Pons (tissue), 1 donor: ENCODE results near the gene PTPRN2.
"Not testable (repeated sequence)": the region's sequence is repeated elsewhere in the genome, so short reads cannot be mapped to it uniquely, and the experiment has no call there.

ENCODE experiments used
- DNase-seq: peaks from one replicate; pipeline ENCODE4 v3.0.0-alpha.2; 2016; ENCODE audit warnings: low spot score

The PTPRN2 gene

DNA sequence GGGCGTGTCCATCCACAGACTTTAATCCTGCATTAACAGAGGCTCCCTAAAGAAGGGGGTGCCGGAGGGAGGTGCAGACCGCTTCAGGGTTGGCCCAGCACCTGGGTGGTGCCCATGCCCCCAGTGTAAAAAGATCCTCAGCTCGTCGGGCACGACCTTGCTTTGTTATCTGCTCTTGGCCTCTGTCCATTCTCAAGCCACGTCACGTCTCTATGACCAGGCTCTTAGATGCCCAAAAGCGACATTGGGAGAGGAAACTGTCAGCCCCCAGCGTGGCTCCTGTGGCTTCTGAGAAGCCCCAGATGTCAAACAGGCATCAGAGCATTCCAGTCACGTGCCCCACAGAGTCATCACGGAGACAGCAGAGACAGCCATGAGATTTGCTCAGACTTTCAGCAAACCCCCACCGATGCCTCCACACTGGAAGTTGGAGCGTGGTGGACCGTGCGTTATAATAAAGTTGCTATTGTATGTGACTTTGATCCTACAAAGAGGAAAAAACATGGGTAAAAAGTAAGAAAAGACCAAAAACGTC, 55.5 kb downstream of the PTPRN2 start:
- no peak for DNase-seq

- no peak for DNase-seq
Observed at GRCh38 chr7:158531661-158532060, 56.0 kb downstream of the PTPRN2 start.

- no peak for DNase-seq
Observed at GRCh38 chr7:158530800-158531609, 56.6 kb downstream of the PTPRN2 start.

DNA sequence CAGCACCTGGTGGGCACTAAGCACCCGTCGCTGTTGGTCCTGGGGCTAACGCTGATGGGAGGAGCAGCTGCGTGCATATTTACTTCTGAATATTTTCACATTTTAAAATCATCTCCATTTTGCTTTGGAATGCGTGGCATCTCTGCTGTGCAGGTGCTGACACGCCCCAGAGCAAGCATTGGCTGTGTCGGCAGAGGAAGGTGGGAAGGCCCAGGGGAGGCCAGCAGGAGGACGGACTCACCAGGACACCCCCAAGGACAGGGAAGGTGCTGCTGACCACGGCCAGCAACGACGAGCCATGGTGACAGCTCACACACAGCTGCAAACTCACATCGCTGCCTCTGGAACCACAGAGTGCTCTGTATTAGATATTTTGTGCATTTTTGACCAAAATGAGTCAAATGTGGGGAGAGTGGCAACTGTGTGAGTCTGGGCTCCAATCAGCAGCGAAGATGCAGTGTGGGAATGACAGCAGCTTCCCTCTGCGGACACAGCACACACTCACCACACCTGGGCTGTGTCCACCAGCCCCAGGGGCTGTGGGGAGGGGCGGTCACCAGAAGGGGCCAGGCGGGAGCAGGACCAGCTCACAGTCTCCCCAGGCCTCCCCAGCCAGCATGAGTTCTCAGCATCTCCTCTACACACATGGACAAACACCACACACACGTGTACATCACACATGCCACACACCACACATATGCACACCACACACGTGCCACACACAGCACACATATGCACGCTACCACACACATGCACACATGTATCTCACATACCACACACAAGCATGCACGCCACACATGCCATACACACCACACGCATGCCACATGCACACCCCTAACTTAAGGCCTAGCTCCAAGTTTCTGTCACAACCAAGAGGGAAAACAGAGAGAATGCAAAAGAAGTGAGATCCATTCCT, 58.2 kb downstream of the PTPRN2 start:
- DNase-seq: no peak

GRCh38 chr7:158527915-158528502, 59.6 kb downstream of the PTPRN2 start:
- DNase-seq: no peak

DNA sequence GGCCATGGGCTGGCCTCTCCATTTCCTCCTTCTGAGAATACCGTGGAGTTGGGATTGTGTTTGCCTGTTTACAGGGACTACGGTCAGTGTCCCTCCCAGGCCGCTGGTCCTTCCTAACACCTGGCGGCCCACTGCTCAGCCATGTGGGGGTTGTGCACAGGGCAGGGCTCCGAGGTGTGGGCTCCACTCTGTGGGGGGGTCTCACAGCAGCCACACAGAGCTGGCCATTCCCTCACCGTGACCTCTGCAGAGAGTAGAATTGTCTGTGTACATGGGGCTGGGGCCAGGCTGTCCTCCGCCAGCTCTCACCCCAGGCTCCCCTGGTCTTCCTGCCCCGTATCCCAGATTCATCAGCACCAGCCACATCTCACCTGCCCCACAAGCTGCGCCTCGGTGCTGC, 60.1 kb downstream of the PTPRN2 start:
- no peak for DNase-seq

- no peak for DNase-seq
Observed at GRCh38 chr7:158527038-158527437, 60.6 kb downstream of the PTPRN2 start.

DNA sequence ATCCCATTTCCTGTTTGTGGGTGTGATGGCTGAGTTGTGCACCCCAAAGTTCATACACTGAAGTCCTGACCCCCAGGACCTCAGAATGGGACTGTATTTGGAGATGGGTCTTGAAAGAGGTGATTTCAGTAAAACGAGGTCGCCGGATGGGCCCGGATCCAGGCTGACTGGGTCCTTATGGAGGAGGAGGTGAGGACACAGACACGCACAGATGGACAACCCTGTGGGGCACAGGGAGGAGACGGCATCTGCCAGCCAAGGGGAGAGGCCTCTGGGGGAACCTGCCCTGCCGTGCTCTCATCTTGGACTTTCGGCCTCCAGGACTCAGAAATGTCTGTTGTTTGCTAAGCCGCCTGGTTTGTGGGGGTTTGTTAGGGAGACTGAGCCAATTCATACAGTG, 61.1 kb downstream of the PTPRN2 start:
- DNase-seq: no peak

- DNase-seq: no peak
Observed at GRCh38 chr7:158525648-158526484, 61.8 kb downstream of the PTPRN2 start.

GRCh38 chr7:158524749-158525635, 62.6 kb downstream of the PTPRN2 start:
- DNase-seq: no peak

DNA sequence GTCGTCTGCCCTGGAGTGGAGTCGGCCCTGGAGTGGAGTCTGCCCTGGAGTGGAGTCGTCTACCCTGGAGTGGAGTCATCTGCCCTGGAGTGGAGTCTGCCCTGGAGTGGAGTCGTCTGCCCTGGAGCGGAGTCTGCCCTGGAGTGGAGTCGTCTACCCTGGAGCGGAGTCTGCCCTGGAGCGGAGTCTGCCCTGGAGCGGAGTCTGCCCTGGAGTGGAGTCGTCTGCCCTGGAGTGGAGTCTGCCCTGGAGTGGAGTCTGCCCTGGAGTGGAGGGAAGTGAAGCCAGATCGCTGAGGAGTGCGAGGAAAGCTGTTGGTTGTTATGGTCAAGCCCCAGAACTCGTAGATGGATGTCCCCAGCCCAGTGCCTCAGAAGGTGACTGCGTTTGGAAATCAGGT, 63.3 kb downstream of the PTPRN2 start:
- not testable (repeated sequence) for DNase-seq

DNA sequence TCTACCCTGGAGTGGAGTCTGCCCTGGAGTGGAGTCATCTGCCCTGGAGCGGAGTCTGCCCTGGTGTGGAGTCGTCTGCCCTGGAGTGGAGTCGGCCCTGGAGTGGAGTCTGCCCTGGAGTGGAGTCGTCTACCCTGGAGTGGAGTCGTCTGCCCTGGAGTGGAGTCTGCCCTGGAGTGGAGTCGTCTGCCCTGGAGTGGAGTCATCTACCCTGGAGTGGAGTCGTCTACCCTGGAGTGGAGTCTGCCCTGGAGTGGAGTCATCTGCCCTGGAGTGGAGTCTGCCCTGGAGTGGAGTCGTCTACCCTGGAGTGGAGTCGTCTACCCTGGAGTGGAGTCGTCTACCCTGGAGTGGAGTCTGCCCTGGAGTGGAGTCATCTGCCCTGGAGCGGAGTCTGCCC, 63.7 kb downstream of the PTPRN2 start:
- DNase-seq: not testable (repeated sequence)

DNA sequence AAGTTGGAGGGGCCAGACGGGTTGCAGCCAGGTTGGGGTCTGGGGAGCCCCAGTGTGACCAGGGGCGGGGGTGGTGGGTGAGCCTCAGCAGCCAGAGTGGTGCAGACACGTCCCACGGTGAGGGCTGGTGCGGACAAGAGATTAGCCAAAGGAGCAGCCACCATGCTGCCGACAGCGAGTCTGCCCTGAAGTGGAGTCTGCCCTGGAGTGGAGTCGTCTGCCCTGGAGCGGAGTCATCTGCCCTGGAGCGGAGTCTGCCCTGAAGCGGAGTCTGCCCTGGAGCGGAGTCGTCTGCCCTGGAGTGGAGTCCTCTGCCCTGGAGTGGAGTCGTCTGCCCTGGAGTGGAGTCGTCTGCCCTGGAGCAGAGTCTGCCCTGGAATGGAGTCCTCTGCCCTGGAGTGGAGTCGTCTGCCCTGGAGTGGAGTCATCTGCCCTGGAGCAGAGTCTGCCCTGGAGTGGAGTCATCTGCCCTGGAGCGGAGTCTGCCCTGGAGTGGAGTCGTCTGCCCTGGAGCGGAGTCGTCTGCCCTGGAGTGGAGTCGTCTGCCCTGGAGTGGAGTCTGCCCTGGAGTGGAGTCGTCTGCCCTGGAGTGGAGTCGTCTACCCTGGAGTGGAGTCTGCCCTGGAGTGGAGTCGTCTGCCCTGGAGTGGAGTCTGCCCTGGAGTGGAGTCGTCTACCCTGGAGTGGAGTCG, 64.3 kb downstream of the PTPRN2 start:
- not testable (repeated sequence) for DNase-seq

GRCh38 chr7:158521795-158522194, 65.8 kb downstream of the PTPRN2 start:
- not testable (repeated sequence) for DNase-seq

DNA sequence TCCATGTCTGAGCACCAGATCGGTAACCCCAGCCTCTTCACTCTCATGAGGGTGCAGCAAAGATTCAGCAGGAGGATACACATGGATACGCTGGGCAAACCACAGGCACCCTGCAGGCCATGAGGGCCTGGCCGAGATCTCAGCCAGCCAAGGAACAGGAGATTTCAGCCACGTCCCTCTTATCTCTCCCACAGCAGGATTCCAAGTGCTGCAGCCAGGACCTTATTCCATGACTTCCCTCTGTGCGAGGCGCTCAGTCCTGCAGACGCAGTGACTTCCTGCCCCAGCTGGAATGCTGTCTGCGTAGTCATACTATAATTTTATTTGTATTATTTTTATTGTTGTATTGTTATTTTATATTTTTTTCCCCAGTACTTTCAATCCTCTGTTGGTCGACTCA, 66.8 kb downstream of the PTPRN2 start:
- DNase-seq: no peak

DNA sequence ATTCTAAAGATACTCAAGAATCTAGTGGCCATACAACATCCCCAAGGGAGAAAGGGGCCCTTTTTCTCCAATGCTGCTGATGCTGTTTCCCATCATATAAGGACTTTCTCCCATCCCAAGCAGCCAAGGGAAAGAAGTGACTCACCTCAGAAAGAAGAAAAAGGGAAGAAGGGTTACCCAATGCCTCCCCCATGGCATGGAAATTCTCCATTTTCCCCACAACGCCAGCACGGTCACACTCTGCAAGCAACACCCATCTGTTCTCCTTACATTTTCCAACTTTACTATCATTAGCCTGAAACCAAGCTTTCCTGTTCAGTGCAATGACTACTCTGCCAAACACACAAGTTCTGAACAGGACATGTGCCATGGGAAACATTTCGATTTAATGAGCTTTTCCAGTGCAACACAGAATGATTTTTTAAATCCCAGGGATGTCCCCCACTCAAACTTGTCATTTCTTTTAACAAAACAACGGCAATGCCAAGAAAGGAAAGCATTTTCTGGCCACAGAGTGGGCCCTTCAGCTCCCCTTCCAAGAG, 67.9 kb downstream of the PTPRN2 start:
- no peak for DNase-seq

- no peak for DNase-seq
Observed at GRCh38 chr7:158518980-158519632, 68.5 kb downstream of the PTPRN2 start.

DNA sequence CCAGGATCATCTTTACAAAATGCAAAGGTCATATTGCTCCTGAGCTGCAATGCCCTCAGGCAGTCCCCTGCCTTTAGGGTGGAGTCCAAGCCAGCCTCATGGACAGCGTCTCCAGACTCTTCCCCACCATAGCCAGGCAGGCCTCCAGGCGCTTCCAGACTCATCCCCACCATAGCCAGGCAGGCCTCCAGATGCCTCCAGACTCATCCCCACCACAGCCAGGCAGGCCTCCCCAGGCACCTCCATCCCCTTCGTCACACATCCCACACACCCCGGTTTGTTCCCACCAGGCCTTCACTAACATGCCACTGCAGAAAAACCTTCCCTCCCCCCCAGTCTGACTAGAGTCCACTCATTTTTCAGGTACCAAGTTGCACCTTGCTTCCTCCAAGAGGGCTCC, 70.1 kb downstream of the PTPRN2 start:
- no peak for DNase-seq

GRCh38 chr7:158517072-158517471, 70.6 kb downstream of the PTPRN2 start:
- DNase-seq: no peak
